Thymus (tissue), 11 donors: Measurements from ENCODE around the gene TSPAN14. TPM values are rescaled to one million over a fixed set of nuclear protein-coding genes. Genes with fewer than 3 reads are reported as not detected.

Experiments used
- DNase-seq, 9 donors: peaks; one replicate each; pipeline ENCODE4 v3.0.0-alpha.2; 2013; ENCODE audit warnings: low spot score in 9 of 9, low read depth in 6 of 9, missing footprints in 1 of 9
- H3K27ac ChIP-seq, 2 donors: one replicate each; pipeline ENCODE4 v1.5.1; 2013; ENCODE audit warnings: control low read depth in 1 of 2, low read depth in 1 of 2, low read length in 1 of 2, mild to moderate bottlenecking in 1 of 2, moderate library complexity in 1 of 2
- H3K27me3 ChIP-seq, 2 donors: one replicate each; pipeline ENCODE4 v1.5.1; 2013; ENCODE audit warnings: low read length in 1 of 2; ENCODE audit not compliant: control insufficient read depth in 2 of 2, insufficient read depth in 1 of 2
- H3K36me3 ChIP-seq, 2 donors: one replicate each; pipeline ENCODE4 v1.5.1; 2013; ENCODE audit warnings: low read length in 1 of 2, mild to moderate bottlenecking in 1 of 2, moderate library complexity in 1 of 2; ENCODE audit not compliant: control insufficient read depth in 2 of 2, insufficient read depth in 2 of 2
- H3K4me1 ChIP-seq, 2 donors: one replicate each; pipeline ENCODE4 v1.5.1; 2013; ENCODE audit warnings: low read length in 2 of 2; ENCODE audit not compliant: control insufficient read depth in 2 of 2, insufficient read depth in 2 of 2
- H3K4me3 ChIP-seq, 2 donors: one replicate each; pipeline ENCODE4 v1.5.1; 2013; ENCODE audit warnings: low read length in 2 of 2, control low read depth in 1 of 2, mild to moderate bottlenecking in 1 of 2
- H3K9me3 ChIP-seq, 2 donors: one replicate each; pipeline ENCODE4 v1.5.1; 2013; ENCODE audit warnings: low read length in 1 of 2, mild to moderate bottlenecking in 1 of 2; ENCODE audit not compliant: control insufficient read depth in 2 of 2, insufficient read depth in 1 of 2
- WGBS: extraction: QIAGEN DNeasy Blood & Tissue Kit; methylation state at CpG from one replicate; pipeline ENCODE4 v1.1.7; 2013; 5-methylcytosine and 5-hydroxymethylcytosine counted together
- polyA plus RNA-seq: library from polyadenylated mRNA; stranded (reverse); fragments of 200-250 nt; gene quantifications from one replicate; pipeline ENCODE4 v1.2.3, GENCODE V29; 2013
- total RNA-seq: library from RNA; stranded (reverse); fragments of 120-200 nt; gene quantifications from one replicate; pipeline ENCODE4 v1.2.4, GENCODE V29; 2013
- donor health status: healthy.

TSPAN14 gene
- total and polyA plus RNA-seq, 2 donors = 16.6 to 60.0 TPM

DNA sequence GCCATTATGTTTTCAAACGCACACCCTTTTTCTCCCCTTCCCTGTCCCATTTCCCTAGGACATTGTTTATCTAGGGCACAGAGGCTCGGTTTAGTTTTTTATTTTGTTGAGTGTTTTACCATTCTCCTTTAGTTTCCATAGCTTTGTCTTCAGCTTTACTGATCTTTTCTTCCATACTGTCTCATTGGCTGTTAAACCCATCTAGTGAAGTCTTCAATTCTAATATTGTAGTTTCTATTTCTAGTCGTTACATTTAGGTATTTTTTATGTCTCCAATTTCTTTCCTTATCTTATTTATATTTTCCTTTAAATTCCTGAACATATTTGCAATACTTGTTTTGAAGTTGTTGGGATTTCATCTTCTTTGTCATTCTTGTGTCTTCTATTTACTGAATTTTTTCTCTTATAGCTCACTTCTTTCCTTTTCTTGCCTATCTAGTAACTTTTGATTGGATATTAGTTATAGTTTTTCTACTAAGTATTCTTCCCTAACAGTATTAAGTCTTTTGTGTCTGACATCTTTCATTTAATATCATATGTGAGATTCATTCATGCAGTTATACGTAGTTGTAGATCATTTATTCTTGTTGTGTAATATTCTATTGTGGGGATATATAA is 42.6 kb downstream of the TSPAN14 start:
- no peak overlapping the region for H3K4me3 ChIP-seq
- H3K27me3 ChIP-seq = no peaks in the 10 kb centered on the region
- peaks cover 17 to 69% of the 10 kb centered on the region in 2 donors for H3K4me1 ChIP-seq
- 96% methylated on average over 4 of the region's 4 CpGs for WGBS
- peaks cover 7 to 11% of the 10 kb centered on the region in 2 donors for H3K36me3 ChIP-seq
- no peak for DNase-seq
- no peaks in the 10 kb centered on the region for H3K9me3 ChIP-seq
- H3K27ac ChIP-seq = no peak overlapping the region

DNA sequence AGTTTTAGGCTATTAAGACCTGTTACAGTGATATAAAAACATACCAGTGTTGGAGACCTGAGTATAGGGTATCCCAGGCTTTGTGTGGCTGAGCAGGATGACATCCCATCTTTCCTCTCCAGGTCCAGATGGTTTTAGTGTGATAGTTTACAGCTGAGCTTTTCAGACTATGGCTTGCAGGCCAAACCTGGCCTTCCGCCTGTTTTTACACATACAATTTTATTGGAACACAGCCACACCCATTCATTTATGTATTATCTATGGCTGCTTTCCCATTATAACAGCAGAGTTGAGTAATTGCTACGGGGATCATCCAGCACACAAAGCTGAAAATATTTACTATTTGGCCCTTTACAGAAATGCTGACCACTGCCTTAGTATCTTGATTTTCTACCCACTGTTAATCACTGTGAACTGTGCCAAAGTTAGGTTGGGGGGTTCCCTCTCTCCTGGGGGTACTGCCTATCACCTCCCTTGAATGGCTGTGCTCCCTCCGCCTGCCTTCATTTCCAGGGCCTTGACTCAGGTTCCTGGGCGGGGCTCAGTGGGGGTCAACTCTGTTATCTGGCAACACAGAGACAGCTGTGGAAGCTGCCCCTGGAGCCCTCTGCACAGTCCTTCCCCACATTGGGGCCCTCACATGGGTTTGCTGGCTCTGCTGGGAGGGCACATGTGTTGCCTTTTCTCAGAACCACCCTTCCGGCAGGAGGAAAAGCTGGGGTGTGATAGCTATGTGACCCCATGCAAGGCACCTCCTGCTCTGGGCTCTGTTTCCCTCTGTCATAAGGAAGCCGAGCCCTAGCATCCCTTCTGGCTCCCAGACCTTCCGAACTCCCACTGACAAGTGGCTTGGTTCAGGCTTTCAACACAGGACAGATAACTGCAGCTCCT is 43.3 kb downstream of the TSPAN14 start:
- 92% methylated on average over 7 of the region's 7 CpGs for WGBS

DNA sequence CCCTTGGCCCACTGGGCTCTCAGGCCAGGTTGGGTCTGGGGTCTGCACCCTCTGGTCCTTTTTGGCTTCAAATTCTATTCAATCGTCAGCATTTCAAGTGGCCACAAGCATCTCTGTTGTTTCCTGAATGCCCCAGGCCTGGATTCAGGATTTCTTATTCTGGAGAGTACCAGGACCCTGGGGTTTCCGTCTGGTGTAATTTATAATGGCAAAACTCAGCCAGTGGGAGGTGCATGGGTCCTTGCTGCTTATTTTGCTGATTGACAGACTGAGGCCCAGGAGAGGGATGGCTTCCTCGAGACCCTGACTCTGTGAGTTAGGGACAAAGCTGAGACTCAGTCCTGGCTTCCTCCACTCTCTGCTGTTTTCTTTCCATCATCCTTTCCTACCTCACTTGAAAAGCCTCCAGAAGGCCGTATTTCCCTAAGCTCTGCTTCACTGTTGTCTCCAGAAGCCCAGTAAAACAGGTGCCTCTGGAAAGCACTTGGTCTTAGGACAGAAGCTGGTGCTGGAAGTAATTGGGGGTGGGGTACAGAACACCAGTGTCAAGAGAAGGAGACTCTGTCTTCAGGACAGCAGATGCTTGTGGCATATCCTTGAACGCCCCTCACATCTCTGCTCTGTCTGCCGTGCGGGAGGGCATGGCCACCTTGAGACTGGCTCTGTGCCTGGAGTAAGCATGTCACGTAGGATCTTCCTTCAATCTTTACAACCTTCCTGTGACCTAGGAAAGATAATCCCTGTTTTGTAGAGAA is 44.1 kb downstream of the TSPAN14 start:
- WGBS = 90% methylated on average over 8 of the region's 8 CpGs
- Histone ChIP-seq H3K9me3 (no peaks in the 10 kb centered on the region), H3K36me3 (peaks cover 3 to 6% of the 10 kb centered on the region in 2 donors), H3K4me3 (no peak overlapping the region), H3K27ac (peak overlapping the region; percentile 38 to 49), H3K4me1 (peaks cover 17 to 77% of the 10 kb centered on the region in 2 donors), H3K27me3 (no peaks in the 10 kb centered on the region)
- DNase-seq = no peak

More for the DNA sequence above, 43.3 kb downstream of the TSPAN14 start:
- Histone ChIP-seq H3K36me3 (peaks cover 6 to 8% of the 10 kb centered on the region in 2 donors), H3K27ac (peak overlapping the region in 1 of 2 donors; percentile 46), H3K9me3 (no peaks in the 10 kb centered on the region), H3K4me3 (no peak overlapping the region), H3K27me3 (no peaks in the 10 kb centered on the region), H3K4me1 (peaks cover 17 to 74% of the 10 kb centered on the region in 2 donors)
- no peak for DNase-seq

DNA sequence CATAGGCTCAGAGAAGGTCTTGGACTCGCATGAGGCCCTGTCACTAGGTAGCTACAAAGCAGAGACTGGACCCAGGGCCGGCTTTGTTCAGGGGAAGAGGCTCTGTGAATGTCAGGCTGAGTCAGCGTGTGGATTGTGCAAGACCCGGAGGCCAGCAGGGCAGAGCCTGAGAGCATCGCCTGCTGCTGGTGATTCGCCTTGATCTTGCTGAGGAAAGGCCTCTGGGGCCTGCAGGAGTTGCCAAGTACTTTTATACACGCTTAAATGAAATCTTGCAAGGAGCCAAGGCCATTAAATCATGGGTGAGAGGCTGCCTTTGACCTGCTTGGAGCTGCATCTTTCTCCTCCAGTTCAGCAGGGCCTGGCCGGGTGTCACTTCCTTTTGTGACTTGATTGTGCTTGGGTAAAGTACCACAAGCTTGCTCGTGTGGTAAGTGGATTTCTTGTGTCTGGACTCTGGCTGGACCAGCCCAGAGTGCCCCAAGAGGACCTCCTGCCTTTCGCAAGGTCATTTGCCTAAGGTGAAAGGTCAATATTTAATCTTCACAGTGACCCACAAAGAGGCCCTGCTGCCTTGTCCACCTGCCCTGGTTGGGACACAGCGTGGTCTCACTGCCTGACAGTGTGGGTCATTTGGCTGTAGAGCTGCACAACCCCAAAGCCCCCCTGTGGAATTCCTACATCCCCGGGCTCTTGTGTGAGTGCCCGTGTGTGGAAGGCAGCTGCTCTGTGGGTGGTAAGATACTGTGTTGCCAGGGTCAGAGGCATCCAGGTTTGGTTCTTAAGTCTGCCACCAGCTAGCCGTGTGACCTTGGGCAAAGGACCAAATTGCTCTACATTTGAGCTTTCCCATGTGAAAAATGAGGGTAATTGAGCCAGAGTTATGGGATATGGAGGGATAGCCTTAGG is 45.0 kb downstream of the TSPAN14 start:
- peak overlapping the region; percentile 44 to 53 for H3K27ac ChIP-seq
- 79% methylated on average over 14 of the region's 14 CpGs for WGBS
- no peaks in the 10 kb centered on the region for H3K27me3 ChIP-seq
- peaks cover 3 to 6% of the 10 kb centered on the region in 2 donors for H3K36me3 ChIP-seq
- no peaks in the 10 kb centered on the region for H3K9me3 ChIP-seq
- H3K4me1 ChIP-seq = peaks cover 18 to 78% of the 10 kb centered on the region in 2 donors
- DNase-seq = no peak
- no peak overlapping the region for H3K4me3 ChIP-seq

DNA sequence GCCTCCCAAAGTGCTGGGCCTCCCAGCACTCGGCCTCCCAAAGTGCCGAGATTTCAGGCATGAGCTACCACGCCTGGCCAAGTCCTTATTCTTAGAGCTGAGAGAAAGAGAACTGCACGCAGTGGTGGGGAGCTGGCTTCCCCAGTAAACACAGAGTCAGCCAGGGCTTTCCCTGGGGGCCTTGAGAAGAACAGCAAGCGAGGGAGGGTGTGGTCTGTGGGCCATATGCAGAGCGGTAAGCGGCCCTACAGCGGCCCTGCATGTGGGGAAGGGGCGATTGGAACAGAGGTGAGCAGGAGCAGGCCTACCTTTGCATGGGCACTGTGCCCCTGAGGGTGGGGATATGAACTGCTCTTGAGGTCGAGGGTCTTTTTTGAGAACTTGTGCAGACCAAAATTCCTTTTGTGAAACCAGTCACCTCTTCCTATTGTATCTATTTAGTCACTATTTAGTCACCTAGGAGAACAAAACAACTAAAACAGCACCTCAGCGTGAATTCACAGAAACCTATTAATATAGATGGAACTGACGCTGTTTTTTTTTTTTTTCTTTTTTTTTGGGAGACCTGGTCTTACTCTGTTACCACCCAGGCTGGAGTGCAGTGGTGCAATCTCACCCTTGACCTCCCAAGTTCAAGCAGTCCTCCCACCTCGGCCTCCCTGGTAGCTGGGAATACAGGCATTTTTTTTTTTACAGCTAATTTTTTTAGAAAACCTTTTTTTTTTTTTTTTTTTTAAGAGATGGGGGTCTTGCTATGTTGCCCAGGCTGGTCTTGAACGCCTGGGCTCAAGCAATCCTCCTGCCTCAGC is 46.7 kb downstream of the TSPAN14 start:
- peaks cover 21 to 83% of the 10 kb centered on the region in 2 donors for H3K4me1 ChIP-seq
- WGBS = 93% methylated on average over 14 of the region's 14 CpGs
- H3K36me3 ChIP-seq = peaks cover 10 to 12% of the 10 kb centered on the region in 2 donors
- no peaks in the 10 kb centered on the region for H3K9me3 ChIP-seq
- H3K27ac ChIP-seq = no peak overlapping the region
- H3K4me3 ChIP-seq = no peak overlapping the region
- H3K27me3 ChIP-seq = no peaks in the 10 kb centered on the region
- no peak for DNase-seq

DNA sequence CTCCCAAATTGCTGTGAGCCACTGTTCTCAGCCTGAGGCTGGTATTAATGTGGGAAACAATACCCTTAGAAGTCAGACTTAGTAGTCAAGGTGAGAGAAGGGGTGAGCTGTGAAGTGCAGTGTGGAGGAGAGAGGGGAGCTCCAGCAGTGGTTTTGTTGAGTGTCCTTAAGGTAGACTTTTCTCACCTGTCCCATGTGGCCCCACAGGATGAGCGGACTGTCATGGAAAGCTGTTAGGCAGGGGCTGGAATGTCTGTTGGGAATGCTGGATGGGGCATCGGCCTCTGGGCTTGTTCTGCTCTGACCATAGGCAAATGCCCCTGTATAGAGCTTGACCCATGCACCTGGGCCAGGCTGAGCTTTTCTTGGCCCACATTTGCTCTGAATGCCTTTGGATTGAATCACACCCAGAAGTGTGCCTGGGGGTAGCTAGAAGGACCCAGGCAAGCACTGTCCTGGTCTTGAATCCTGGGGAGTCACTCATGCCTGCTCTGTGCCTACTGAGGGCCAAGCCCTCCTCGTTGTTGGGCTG is 47.3 kb downstream of the TSPAN14 start:
- H3K27me3 ChIP-seq = no peaks in the 10 kb centered on the region
- peaks cover 9 to 16% of the 10 kb centered on the region in 2 donors for H3K36me3 ChIP-seq
- peaks cover 21 to 84% of the 10 kb centered on the region in 2 donors for H3K4me1 ChIP-seq
- H3K9me3 ChIP-seq = no peaks in the 10 kb centered on the region
- H3K4me3 ChIP-seq = no peak overlapping the region
- H3K27ac ChIP-seq = no peak overlapping the region
- WGBS = 97% methylated on average over 3 of the region's 3 CpGs
- no peak for DNase-seq

DNA sequence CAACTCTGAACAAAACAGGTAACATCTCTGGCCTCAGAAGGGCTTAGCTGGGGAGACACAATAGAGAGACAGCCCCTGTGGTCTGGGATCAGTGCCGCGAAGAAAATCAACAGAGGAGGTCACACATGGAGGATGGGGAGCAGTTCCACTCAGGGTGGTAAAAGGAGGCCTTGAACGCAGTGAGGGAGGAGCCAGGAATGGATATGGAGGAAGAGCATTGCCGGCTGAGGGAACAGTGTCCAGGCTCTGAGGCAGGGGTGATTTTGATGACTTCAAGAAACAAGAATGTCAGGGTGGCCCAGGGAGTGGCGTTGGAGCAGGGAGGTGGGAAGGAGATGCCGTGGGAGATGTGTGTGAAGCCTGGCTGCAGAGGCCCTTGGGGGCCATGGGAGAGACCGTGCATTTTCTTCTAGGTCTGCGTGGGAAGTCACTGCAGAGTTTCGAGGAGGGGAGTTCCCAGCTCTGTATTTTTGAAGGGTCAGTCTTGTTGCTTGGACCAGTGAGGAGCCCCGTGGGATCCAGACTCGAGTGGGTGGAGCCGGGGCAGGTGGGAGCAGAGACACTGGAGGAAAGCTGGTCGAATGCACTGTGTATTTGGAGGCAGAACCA is 47.9 kb downstream of the TSPAN14 start:
- Histone ChIP-seq H3K4me1 (peaks cover 21 to 83% of the 10 kb centered on the region in 2 donors), H3K4me3 (no peak overlapping the region), H3K36me3 (peaks cover 11 to 22% of the 10 kb centered on the region in 2 donors), H3K9me3 (no peaks in the 10 kb centered on the region), H3K27me3 (no peaks in the 10 kb centered on the region), H3K27ac (no peak overlapping the region)
- WGBS = 95% methylated on average over 13 of the region's 13 CpGs
- no peak for DNase-seq
